ENCODE results near the gene NEDD4L. TPM values are rescaled to one million over a fixed set of nuclear protein-coding genes. Genes with fewer than 3 reads are reported as not detected.

The NEDD4L gene
- total RNA-seq, 1 donor from 2014 or later = 93.9 TPM

DNA sequence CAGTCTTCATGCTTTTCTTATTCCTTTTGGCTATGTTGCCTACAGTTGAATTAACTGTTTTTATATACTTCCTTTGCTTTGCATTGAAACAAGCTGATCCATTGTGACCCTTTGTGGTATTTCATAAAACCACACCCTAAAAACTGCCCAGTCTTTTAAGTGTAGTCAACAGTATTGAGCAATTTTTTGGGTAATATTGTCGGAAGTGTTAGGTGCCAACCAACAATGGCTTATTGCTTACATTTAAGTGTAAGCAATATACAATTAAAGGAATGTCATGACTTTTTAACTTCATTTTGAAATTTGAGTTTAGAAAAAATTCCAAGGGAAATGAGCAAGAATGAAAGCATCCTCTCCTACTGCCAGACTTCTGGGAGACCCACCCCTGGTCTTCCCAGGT is 174.1 kb downstream of the NEDD4L start:
- H3K9me3 ChIP-seq (ENCODE audit: insufficient read depth, low read depth, low read length) = no peaks in the 10 kb centered on the region
- Mint-ChIP-seq H3K27me3 (ENCODE audit: low read depth, unreplicated experiment) (no peaks in the 10 kb centered on the region), H3K36me3 (ENCODE audit: low read depth, unreplicated experiment) (no peaks in the 10 kb centered on the region), H3K4me3 (ENCODE audit: unreplicated experiment) (no peak overlapping the region), H3K27ac (ENCODE audit: unreplicated experiment) (peak overlapping the region; percentile 48), H3K4me1 (ENCODE audit: low read depth, unreplicated experiment) (peaks cover 59% of the 10 kb centered on the region), H3K9me3 (ENCODE audit: unreplicated experiment) (no peaks in the 10 kb centered on the region)
- no peak overlapping the region for H3K4me3 ChIP-seq (ENCODE audit: insufficient read depth, low read depth, low read length)
- no peaks in the 10 kb centered on the region for H3K36me3 ChIP-seq (ENCODE audit: insufficient read depth, low read length)
- TF ChIP-seq CTCF (IDR thresholded peaks at IDR 0.05; ENCODE audit: insufficient read depth, low read depth, low read length) (no peak), EZH2 (IDR thresholded peaks at IDR 0.05; ENCODE audit: insufficient read depth, low read length) (no peak)
- DNase-seq (ENCODE audit: low read depth) = no peak
- no peaks in the 10 kb centered on the region for H4K20me1 ChIP-seq (ENCODE audit: insufficient read depth, low read length)
- H3K79me2 ChIP-seq (ENCODE audit: insufficient read depth, low read length) = peaks cover 35% of the 10 kb centered on the region
- H2AFZ ChIP-seq (ENCODE audit: low read depth, low read length) = no peak overlapping the region
- no peak overlapping the region for H3K27ac ChIP-seq (ENCODE audit: low read depth, low read length)
- peak overlapping the region; percentile 36 for H3K4me2 ChIP-seq (ENCODE audit: low read length)
- no peak overlapping the region for H3K9ac ChIP-seq (ENCODE audit: low read length)
- no peaks in the 10 kb centered on the region for H3K27me3 ChIP-seq (ENCODE audit: insufficient read depth, low read length)
- no peak for FAIRE-seq
- peaks cover 35% of the 10 kb centered on the region for H3K4me1 ChIP-seq (ENCODE audit: insufficient read depth, low read length)

GRCh38 chr18:58221060-58221725 is 177.2 kb downstream of the NEDD4L start:
- Mint-ChIP-seq H3K4me3 (ENCODE audit: unreplicated experiment) (peak overlapping the region; percentile 86), H3K36me3 (ENCODE audit: low read depth, unreplicated experiment) (no peaks in the 10 kb centered on the region), H3K4me1 (ENCODE audit: low read depth, unreplicated experiment) (peaks cover 55% of the 10 kb centered on the region), H3K9me3 (ENCODE audit: unreplicated experiment) (no peaks in the 10 kb centered on the region), H3K27me3 (ENCODE audit: low read depth, unreplicated experiment) (no peaks in the 10 kb centered on the region), H3K27ac (ENCODE audit: unreplicated experiment) (peak overlapping the region; percentile 92)
- Histone ChIP-seq H2AFZ (ENCODE audit: low read depth, low read length) (no peak overlapping the region), H3K79me2 (ENCODE audit: insufficient read depth, low read length) (peaks cover 60% of the 10 kb centered on the region), H4K20me1 (ENCODE audit: insufficient read depth, low read length) (peaks cover 20% of the 10 kb centered on the region), H3K4me3 (ENCODE audit: insufficient read depth, low read depth, low read length) (peak overlapping the region; percentile 85), H3K27me3 (ENCODE audit: insufficient read depth, low read length) (no peaks in the 10 kb centered on the region), H3K9ac (ENCODE audit: low read length) (peak overlapping the region; percentile 93), H3K27ac (ENCODE audit: low read depth, low read length) (peak overlapping the region; percentile 94), H3K4me2 (ENCODE audit: low read length) (peak overlapping the region; percentile 91), H3K9me3 (ENCODE audit: insufficient read depth, low read depth, low read length) (no peaks in the 10 kb centered on the region), H3K4me1 (ENCODE audit: insufficient read depth, low read length) (peaks cover 42% of the 10 kb centered on the region), H3K36me3 (ENCODE audit: insufficient read depth, low read length) (no peaks in the 10 kb centered on the region)
- peak; percentile 97 for DNase-seq (ENCODE audit: low read depth)
- TF ChIP-seq CTCF (IDR thresholded peaks at IDR 0.05; ENCODE audit: insufficient read depth, low read depth, low read length) (no peak), EZH2 (IDR thresholded peaks at IDR 0.05; ENCODE audit: insufficient read depth, low read length) (no peak)
- FAIRE-seq = peak; percentile 34
